ENCODE results near the gene LRRC41. TPM values are rescaled to one million over a fixed set of nuclear protein-coding genes. Genes with fewer than 3 reads are reported as not detected.

LRRC41 gene
- total RNA-seq, 1 experiment from 2014 or later, result 38.1 TPM

- Histone ChIP-seq H3K36me3 (ENCODE audit: control insufficient read depth in 1 of 2, insufficient read depth in 2 of 2, low read length in 2 of 2) (no peaks in the 10 kb centered on the region), H3K9ac (ENCODE audit: low read length) (no peak overlapping the region), H4K20me1 (ENCODE audit: insufficient read depth) (no peaks in the 10 kb centered on the region), H3K9me3 (ENCODE audit: control insufficient read depth in 1 of 2, insufficient read depth in 1 of 2, low read depth in 1 of 2, low read length in 2 of 2) (no peaks in the 10 kb centered on the region), H3K4me1 (ENCODE audit: control insufficient read depth in 1 of 2, insufficient read depth in 2 of 2, low read length in 2 of 2) (peaks cover 6 to 19% of the 10 kb centered on the region in 2 experiments), H3K4me2 (ENCODE audit: low read length) (no peak overlapping the region), H3K79me2 (ENCODE audit: insufficient read depth, low read length) (no peaks in the 10 kb centered on the region), H3K27ac (ENCODE audit: low read depth, low read length) (no peak overlapping the region), H3K27me3 (ENCODE audit: insufficient read depth, low read length) (no peaks in the 10 kb centered on the region), H3K4me3 (replicated peaks in 1 of 2; ENCODE audit: low read depth in 1 of 2, low read length in 2 of 2) (no peak overlapping the region), H2AFZ (ENCODE audit: low read depth, low read length, poor library complexity, severe bottlenecking) (peak overlapping the region; percentile 34), H3K9me2 (ENCODE audit: insufficient read depth) (no peaks in the 10 kb centered on the region)
- ATAC-seq (no peak), DNase-seq (ENCODE audit: low read depth, low spot score) (no peak)
- no peak for TF ChIP-seq ZFX (IDR thresholded peaks at IDR 0.05)
- no peak for TF ChIP-seq EZH2phosphoT487 (IDR thresholded peaks at IDR 0.05; ENCODE audit: borderline replicate concordance)
- no peak for TF ChIP-seq ZNF274 (IDR thresholded peaks at IDR 0.05; ENCODE audit: low read depth, low read length)
- TF ChIP-seq FOSL1 (IDR thresholded peaks at IDR 0.05; ENCODE audit: low read depth), result no peak
- no peak for TF ChIP-seq ELF1 (IDR thresholded peaks at IDR 0.05; ENCODE audit: borderline replicate concordance, low read depth)
- TF ChIP-seq YY1 (IDR thresholded peaks at IDR 0.05; ENCODE audit: extremely low read depth, insufficient replicate concordance, low read depth, low read length), result no peak
- TF ChIP-seq, protein P1, sequence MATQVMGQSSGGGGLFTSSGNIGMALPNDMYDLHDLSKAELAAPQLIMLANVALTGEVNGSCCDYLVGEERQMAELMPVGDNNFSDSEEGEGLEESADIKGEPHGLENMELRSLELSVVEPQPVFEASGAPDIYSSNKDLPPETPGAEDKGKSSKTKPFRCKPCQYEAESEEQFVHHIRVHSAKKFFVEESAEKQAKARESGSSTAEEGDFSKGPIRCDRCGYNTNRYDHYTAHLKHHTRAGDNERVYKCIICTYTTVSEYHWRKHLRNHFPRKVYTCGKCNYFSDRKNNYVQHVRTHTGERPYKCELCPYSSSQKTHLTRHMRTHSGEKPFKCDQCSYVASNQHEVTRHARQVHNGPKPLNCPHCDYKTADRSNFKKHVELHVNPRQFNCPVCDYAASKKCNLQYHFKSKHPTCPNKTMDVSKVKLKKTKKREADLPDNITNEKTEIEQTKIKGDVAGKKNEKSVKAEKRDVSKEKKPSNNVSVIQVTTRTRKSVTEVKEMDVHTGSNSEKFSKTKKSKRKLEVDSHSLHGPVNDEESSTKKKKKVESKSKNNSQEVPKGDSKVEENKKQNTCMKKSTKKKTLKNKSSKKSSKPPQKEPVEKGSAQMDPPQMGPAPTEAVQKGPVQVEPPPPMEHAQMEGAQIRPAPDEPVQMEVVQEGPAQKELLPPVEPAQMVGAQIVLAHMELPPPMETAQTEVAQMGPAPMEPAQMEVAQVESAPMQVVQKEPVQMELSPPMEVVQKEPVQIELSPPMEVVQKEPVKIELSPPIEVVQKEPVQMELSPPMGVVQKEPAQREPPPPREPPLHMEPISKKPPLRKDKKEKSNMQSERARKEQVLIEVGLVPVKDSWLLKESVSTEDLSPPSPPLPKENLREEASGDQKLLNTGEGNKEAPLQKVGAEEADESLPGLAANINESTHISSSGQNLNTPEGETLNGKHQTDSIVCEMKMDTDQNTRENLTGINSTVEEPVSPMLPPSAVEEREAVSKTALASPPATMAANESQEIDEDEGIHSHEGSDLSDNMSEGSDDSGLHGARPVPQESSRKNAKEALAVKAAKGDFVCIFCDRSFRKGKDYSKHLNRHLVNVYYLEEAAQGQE (IDR thresholded peaks at IDR 0.05; ENCODE audit: low read depth), result no peak
- no peak for TF ChIP-seq ATF3 (IDR thresholded peaks at IDR 0.05)
- TF ChIP-seq EZH2 (IDR thresholded peaks at IDR 0.05), result no peak
- TF ChIP-seq, protein P2, sequence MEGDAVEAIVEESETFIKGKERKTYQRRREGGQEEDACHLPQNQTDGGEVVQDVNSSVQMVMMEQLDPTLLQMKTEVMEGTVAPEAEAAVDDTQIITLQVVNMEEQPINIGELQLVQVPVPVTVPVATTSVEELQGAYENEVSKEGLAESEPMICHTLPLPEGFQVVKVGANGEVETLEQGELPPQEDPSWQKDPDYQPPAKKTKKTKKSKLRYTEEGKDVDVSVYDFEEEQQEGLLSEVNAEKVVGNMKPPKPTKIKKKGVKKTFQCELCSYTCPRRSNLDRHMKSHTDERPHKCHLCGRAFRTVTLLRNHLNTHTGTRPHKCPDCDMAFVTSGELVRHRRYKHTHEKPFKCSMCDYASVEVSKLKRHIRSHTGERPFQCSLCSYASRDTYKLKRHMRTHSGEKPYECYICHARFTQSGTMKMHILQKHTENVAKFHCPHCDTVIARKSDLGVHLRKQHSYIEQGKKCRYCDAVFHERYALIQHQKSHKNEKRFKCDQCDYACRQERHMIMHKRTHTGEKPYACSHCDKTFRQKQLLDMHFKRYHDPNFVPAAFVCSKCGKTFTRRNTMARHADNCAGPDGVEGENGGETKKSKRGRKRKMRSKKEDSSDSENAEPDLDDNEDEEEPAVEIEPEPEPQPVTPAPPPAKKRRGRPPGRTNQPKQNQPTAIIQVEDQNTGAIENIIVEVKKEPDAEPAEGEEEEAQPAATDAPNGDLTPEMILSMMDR (IDR thresholded peaks at IDR 0.05 in 2 of 3, conservative IDR thresholded peaks at IDR 0.05 in 1 of 3; ENCODE audit: borderline replicate concordance in 1 of 3, insufficient read depth in 1 of 3, low read depth in 2 of 3, low read length in 2 of 3), result no peak
- TF ChIP-seq CBX3 (IDR thresholded peaks at IDR 0.05; ENCODE audit: low read depth), result no peak
- TF ChIP-seq TCF7L2 (IDR thresholded peaks at IDR 0.05; ENCODE audit: borderline replicate concordance, extremely low read depth, insufficient read depth, insufficient read length), result no peak
- no peak for TF ChIP-seq SRF (IDR thresholded peaks at IDR 0.05; ENCODE audit: low read depth)
- TF ChIP-seq JUND (IDR thresholded peaks at IDR 0.05), result no peak
- TF ChIP-seq MAX (IDR thresholded peaks at IDR 0.05), result no peak
- TF ChIP-seq ZBTB33 (IDR thresholded peaks at IDR 0.05; ENCODE audit: extremely low read depth, insufficient replicate concordance, low read length), result no peak
- BruUV-seq (replicated peaks), result no TSS peak
- intact Hi-C loops (cut with micrococcal nuclease), result no loop called here
- RAD21 ChIA-PET (ENCODE audit: low non-redundant PET in 1 of 2, low total read pairs in 2 of 2, uncharacterized antibody in 2 of 2, unreplicated experiment in 2 of 2), result interaction anchor here in 1 of 2 experiments (0.6 to 1.2 kb wide), 2 partner anchors 14 to 371 kb away, joined by 3 to 4 read pairs; no protein-coding TSS in a partner anchor
- CTCF ChIA-PET, result interaction anchor here (1.0 to 1.9 kb wide), 8 partner anchors 8 to 214 kb away, joined by 3 to 35 read pairs (median 4); no protein-coding TSS in a partner anchor
- POLR2A ChIA-PET, result interaction anchor here (0.5 to 1.3 kb wide), 4 partner anchors 8 to 37 kb away, joined by 3 to 6 read pairs (median 4); partner anchors contain the start of genes LRRC41 and UQCRH
Observed at GRCh38 chr1:46334030-46334384, 30.6 kb upstream of the LRRC41 start.
